C4-2B (cell line): ENCODE measurements around the gene EXOC6B.

ENCODE experiments used
- H3K27ac ChIP-seq: fragments of 450-650 bp; 2 replicates; pipeline ENCODE4 v1.5.1; 2017
- CTCF ChIP-seq: fragments of 450-650 bp; conservative IDR thresholded peaks from 2 replicates; pipeline ENCODE4 v1.5.1; 2017; ENCODE audit warnings: mild to moderate bottlenecking
- ZFX ChIP-seq: fragments of 450-650 bp; IDR thresholded peaks from 2 replicates; pipeline ENCODE4 v1.6.1; 2017

EXOC6B gene

DNA sequence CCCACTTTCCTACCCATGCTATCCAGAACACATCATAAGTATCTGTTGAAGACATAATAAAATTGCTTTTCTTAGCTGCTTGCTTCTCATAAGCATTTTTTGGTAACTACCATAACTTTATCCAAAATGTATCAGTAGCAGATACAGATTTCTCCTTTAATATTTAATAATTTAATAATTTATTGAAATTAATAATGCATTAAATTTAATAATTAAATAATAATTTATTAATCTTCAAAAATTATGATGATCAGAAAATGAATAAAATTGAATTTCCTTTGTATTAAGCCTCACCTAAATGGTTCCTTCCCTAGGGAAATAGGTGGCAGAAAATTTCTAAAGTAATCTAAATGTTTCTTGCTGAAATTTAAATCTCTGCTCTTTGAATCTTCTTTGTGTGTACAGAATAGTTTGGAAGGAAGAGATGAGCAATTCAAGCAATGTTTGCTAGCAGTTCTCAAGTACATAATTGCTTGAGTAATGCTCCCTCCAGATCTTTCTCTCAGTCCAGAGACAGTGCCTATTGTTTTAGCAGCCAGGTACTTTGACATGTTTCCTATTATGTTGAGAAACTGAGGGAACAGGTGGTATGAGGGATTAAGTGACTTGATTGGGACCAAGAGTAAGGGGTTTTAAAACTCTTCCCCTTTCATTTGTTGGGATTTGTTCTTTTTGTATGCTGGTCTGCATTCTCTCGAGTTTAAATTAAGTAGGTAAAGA is 555.1 kb downstream of the EXOC6B start:
- TF ChIP-seq ZFX (no peak), CTCF (no peak)
- no peak overlapping the region for H3K27ac ChIP-seq

DNA sequence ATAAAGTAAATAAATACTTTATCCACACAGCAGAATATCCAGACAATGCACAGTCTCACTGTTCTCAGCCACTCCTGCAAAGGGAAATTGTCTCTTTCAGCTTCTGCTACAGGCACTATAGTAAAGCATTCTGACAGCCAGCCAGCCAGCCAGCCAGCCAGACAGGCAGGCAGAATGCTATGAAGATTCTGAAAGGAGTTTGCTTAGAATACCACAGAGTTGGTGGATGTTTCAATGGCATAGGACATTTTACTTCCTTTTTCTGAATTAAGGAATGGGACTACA is 562.1 kb downstream of the EXOC6B start:
- TF ChIP-seq CTCF (no peak), ZFX (no peak)
- no peak overlapping the region for H3K27ac ChIP-seq

- TF ChIP-seq ZFX (no peak), CTCF (no peak)
These were observed 562.6 kb downstream of the EXOC6B start for GRCh38 chr2:72263043-72263775.

DNA sequence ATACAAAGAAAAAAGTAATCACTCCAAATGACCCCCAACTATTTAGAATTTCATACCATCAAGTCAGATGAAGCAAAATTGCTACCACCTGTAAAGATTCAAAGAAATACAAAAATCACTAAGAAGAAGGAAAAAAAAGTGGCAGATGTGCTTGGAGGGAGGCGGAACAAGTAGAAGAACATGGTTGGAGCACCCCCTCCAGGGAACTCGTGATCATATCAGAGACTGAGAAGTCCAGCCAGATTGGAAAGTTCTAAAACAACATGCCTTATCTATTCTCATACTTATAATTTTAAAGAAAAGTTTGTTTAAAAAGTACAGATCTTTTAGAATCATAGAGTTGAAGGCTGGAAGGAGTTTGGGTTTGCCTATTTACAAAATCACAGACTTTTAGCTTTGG is 564.8 kb downstream of the EXOC6B start:
- no peak overlapping the region for H3K27ac ChIP-seq
- TF ChIP-seq CTCF (no peak), ZFX (no peak)

More at GRCh38 chr2:72263043-72263775, 562.6 kb downstream of the EXOC6B start:
- H3K27ac ChIP-seq: no peak overlapping the region

DNA sequence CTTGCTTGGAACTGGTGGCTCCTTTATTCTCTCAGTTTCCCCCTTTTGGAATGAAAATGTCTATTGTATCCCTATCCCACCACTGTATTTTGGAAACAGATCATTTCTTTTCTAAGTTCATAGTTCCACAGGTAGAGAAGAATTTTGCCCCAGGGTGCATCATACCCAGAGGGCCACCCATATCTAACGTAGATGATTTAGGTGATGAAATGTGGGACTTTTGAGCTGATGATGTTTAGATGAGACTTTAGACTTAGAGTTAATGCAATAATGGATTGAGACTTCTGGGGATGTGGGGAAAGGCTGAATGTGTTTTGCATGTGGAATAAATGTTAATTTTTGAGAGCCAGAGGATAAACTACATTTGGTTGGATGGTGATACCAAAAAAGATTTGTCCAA is 570.3 kb downstream of the EXOC6B start:
- TF ChIP-seq ZFX (no peak), CTCF (no peak)
- H3K27ac ChIP-seq: no peak overlapping the region

- no peak overlapping the region for H3K27ac ChIP-seq
- no peak for TF ChIP-seq CTCF
- no peak for TF ChIP-seq ZFX
These were observed 570.9 kb downstream of the EXOC6B start for GRCh38 chr2:72254831-72255451.

GRCh38 chr2:72238311-72238710 is 587.5 kb downstream of the EXOC6B start:
- TF ChIP-seq CTCF (no peak), ZFX (no peak)
- no peak overlapping the region for H3K27ac ChIP-seq
